Epidermal melanocyte (primary cell): ENCODE data around the gene CDC20B.
"Not testable (repeated sequence)": the region's sequence is repeated elsewhere in the genome, so short reads cannot be mapped to it uniquely, and the experiment has no call there.

Source experiments
- DNase-seq: peaks from one replicate; pipeline ENCODE4 v3.0.0; 2011; ENCODE audit warnings: low spot score; ENCODE audit not compliant: insufficient read length

CDC20B gene

DNA sequence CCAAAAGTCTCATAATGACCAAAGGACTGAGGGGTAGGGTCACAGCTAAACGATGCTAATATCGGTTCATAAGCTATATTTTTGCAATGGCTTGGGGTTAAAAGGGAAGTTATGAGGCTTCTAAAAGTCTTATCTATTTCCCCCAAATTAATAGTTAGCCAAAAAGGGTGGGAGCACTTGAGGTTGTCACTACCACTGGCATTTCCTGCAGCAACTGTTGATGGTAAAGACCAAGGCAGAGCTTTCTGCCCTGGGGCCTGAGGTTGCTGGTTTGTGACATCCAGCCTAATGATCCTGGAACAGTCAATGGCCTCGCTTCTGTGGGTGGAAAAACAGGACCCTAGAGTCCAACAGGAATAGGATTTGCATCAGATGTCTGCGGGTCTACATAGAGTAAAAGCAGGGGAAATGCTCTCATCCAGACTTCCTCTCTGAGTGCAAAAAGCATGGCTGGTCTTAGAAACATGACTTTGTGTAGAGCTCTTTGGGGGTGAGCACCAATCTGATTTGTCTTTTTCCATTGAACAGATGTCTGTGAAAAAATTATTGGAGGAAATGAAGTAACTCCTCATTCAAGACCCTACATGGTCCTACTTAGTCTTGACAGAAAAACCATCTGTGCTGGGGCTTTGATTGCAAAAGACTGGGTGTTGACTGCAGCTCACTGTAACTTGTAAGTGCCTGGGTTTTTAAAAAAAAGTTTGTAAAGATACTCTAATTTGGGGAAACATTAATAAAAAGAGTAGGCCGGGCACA lies 67.9 kb downstream of the CDC20B start:
- DNase-seq: no peak

DNA sequence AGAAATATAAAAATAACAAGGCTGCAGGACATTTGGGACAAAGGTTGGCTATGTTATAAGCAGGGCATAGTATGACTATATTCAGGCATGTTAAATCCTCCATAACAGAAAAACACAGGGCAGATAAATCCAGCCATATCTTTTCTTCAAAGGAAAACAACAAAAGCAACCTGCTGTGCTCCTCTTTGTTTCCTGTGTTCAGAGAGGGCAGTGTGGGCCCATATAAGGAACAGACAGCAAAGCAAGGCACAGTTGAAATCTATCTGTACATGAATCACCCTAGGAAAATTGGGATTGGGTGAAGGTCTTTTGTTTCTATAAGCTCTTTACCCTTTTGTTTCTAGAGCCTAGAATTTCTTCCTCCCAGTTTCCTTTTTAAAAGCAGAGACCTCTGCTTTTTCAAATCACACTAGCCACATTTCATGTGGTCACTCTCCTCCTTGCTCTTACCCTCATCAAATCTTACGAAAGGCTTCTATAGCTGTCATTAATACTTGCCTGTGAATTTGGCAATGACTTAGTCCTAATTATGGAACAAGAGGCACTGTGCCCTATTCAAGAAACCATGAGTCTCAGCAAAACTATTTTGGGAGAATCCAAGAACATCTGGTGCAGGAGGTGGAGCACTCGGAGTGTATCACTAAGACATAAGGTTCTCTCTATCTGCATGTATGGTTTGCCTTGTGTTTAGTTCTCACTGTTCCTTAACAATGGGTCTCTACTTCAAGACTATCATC lies 68.8 kb downstream of the CDC20B start:
- no peak for DNase-seq

DNA sequence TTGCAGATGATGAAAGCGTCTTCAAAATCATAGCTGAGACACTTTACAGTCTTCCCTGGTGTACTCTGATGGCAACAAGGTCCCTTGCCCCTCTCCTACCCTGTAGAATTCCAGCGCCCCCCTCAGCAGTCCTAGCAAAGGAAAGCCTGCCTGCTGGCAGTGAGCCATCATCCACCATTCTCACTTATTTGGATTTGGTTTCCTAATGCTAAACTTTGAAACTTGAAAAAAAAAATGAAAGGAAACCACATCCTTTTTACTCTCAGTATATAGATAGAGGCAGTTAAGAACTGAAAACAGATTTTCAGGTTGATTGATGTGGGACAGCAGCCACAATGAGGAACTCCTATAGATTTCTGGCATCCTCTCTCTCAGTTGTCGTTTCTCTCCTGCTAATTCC lies 70.6 kb downstream of the CDC20B start, which contains the start of gene GZMA:
Gene GZMA, plus strand, starts transcription at position 299 of the 400 bp plus-strand sequence. Its CDS starts 37 bp downstream, at position 336.
- DNase-seq: no peak

DNA sequence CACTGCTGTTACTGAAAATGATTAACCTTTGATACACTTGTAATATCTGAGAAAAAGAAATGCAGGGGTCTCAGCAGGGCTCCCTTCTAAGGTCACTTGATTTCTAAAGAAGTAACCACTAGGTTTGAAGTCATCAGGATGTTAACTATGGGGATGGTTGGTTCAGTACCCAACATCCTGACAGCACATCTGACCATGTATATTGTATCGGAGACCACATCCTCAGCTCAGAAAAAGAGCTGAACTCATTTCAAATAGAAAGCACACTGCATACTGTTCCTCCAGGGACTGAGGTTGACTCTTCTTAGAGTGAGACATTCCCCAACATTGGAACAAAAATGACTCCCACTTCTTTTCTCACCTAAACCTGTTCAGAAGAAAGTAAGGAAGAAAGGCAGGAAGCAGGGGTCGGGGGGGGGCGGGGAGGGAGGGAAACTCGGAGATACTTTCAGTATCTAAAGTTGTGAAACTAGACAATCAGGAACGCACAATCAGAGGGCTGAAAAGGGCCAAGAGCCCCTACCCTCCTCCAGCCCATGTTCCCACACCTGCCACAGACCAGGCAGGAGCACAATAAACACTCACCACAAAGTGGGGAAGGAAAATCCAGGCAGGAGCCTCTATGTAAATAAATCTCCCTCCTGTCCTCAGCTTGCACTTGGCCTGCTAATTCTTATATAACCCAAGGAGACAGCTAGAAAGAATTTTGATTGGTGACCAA lies 71.3 kb downstream of the CDC20B start:
- DNase-seq: no peak

DNA sequence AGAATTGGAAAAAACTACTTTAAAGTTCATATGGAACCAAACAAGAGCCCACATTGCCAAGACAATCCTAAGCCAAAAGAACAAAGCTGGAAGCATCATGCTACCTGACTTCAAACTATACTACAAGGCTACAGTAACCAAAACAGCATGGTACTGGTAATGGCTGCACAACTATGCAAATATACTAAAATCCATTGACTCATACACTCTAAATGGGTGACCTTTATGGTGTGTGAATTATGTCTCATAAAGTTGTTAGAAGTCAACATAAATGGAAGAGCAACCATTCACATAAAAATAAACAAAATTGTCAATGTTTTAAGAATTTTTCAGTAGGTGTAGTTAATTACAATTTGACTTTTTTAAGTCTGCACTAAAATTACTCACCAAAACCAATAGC lies 71.8 kb downstream of the CDC20B start:
- DNase-seq: not testable (repeated sequence)

GRCh38 chr5:55096861-55097260 lies 76.1 kb downstream of the CDC20B start:
- DNase-seq: no peak

DNA sequence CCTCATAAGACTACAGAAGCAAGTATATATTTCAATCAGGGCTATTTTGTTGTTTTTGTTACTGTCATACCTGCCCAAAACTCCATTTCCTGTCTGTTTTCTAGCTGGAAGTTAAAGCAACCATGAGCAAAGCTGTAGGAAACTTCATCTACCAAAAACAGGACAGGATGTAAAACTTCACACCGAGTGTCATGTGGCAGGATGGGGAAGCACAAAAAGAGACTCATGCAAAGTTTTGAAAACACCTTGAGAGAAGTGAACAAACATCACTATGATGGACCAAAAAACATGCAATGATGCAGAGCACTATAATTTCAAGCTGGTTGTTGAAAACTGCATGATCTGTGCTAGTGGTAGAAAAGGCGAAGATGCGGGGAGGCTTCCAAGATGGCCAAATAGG lies 76.8 kb downstream of the CDC20B start:
- DNase-seq: no peak

DNA sequence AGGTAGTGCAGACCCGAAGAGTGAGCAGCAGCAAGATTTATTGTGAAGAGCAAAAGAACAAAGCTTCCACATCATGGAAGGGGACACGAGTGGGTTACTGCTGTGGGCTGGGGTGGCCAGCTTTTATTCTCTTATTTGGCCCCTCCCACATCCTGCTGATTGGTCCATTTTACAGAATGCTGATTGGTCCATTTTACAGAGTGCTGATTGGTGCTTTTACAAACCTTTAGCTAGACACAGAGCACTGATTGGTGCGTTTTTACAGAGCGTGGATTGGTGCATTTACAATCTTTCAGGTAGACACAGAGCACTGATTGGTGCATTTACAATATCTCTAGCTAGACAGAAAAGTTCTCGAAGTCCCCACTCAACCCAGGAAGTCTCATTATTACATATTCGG lies 82.0 kb downstream of the CDC20B start:
- not testable (repeated sequence) for DNase-seq

DNA sequence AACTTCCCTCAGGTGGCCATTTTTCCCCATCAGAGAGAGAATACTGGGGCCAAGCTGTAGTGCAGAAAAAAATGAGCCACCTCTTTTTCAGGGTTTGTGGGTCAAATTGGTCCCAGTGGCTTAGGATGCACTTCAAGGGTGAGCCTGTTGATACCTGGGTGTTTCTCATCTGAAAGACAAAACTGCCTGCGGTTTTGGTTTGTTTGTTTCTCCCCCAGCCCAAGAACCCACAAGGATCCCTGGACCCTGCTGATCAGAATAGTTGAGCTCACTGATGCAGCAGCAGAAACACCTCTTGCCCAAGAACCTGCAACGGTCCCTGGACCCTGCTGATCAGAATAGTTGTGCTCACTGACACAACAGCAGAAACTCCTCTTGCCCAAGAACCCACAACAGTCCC lies 83.7 kb downstream of the CDC20B start:
- not testable (repeated sequence) for DNase-seq

GRCh38 chr5:55081541-55081940 lies 91.4 kb downstream of the CDC20B start:
- DNase-seq: no peak

DNA sequence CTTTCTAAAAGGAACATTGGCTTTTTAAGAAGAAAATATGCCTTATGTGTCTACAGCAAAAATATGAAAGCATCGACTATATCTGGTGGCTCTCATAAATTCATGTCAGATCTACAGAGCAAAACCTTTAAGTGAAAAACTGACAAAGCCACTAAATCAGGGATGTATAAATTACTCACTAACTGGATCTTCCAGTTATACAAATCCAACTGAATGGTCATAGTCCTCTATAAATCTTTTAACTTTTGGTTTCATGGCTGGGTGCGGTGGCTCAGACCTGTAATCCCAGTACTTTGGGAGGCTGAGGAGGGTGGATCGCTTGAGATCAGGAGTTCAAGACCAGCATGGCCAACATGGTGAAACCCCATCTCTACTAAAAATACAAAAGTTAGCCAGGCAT lies 99.8 kb downstream of the CDC20B start:
- no peak for DNase-seq

DNA sequence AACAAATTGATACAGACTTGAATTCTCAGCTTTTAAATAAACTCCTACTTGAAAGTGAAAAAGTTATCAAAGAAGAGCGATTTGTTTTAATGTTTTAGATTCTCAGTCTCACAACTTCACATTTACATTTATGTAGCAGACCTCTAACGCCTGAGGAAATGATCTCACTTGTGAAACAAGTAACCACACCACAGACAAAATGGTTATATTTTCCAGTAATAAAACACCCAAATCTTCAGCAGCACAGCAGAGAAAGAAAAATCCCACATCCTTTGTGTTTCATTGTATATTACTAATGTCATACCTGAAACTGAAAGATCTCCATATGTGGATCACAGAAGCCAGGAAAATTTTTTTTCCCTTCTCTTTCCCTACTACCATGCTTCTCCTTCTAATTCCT lies 100.3 kb downstream of the CDC20B start:
- DNase-seq: no peak

DNA sequence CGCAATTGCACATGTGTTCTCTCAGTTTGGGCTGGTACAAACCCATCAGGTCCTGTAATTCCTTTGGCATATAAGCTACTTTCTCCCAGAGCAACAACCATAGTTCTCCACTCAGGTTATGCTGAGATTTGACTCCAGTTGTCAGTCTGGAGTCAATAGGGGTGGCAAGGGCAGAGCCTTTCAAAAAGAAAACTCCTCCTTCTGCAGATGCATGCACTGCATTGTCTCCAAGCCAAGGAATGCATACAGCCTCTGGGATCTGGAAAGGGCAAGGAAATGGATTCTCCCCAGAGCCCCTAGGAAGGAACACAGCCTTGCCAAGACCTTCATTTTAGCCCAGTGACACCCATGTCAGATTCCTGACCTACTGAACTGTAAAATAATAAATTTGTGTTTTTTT lies 101.6 kb downstream of the CDC20B start:
- DNase-seq: no peak

DNA sequence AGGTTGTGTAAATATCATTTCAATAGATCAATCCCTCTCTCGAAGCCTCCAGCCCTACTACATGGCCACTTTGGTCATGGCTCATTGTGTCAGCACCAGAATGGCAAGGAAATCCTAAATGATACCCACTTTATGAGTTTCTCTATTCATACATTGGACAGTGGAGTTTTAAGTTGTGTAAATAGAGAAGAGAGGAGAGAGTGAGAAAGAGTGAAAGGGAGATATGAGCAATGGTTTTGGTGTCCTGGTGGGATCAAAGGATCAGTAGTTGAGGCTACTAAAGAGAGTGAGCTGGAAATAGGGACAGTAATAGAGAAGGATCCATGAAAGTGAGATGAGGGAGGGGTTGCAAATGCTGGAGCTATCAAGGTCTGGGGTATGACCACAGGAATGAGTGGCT lies 102.0 kb downstream of the CDC20B start:
- DNase-seq: no peak

- no peak for DNase-seq
Measured at GRCh38 chr5:55066277-55066676, 106.7 kb downstream of the CDC20B start.

- no peak for DNase-seq
Measured at GRCh38 chr5:55064523-55064922, 108.5 kb downstream of the CDC20B start.

DNA sequence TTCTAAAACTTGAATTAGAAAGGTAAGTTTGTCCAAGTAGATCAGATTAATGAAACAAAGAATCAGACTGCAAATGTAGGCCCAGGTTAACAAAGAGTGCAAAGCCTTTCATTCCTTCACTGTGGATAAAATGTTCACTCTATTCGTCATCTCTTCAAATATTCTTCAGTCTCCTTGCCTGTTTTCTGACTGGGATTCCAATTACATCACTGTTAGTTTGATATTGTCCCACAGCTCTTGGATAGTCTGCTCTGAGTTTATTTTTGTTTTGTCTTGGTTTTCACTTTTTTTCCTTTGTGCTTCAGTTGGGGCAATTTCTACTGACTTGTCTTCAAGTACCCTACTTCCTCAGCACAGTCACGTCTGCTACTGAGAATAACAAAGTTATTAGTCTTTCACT lies 109.1 kb downstream of the CDC20B start:
- no peak for DNase-seq

DNA sequence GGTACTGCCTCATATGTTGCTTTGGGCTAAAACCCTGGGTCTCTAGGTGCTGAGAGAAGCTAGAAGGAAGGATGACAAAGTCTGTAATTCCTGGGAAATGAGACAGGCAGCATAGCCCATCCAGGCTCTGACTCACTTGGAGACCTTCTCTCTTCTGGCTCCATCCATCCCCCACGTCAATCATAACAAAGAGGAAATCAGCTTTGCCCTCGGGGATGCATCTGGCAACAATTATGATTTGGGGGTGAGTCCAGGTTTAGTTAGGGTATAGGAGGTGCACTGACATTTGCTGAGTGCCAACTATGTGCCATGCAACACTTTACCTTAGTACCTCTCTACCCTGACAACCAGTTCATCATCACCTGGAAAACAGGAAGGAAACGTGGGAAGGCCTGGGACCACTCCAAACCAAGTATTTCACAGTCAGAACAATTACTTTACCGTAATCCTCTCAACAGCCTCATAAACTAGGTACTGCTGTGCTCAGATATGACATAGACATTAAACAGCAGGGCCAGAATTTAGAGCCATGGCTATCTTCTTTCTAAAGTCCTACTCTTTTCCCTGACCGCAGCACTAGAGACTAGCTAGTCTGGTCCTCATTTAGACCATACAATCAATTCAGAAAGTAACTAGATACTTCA lies 109.6 kb downstream of the CDC20B start:
- no peak for DNase-seq
